G401 (cell line): ENCODE data around the gene BOC. TPM values are rescaled to one million over a fixed set of nuclear protein-coding genes. Genes with fewer than 3 reads are reported as not detected.
"Not testable (repeated sequence)": the region's sequence is repeated elsewhere in the genome, so short reads cannot be mapped to it uniquely, and the experiment has no call there.

Experiments
- DNase-seq: peaks from one replicate; pipeline ENCODE4 v3.0.0-alpha.2; 2015; ENCODE audit warnings: low spot score
- in situ Hi-C: cut with HindIII; loops from 2 replicates; pipeline ENCODE4 v1.10.0; 2016; ENCODE audit warnings: low sequenced_read_pairs, mixed read lengths
- total RNA-seq: library from RNA; depleted of rRNA; stranded (reverse); fragments of >200 nt; shearing (Covaris generic); gene quantifications from 2 replicates; pipeline ENCODE4 v1.2.3, GENCODE V29; 2014; rRNA removed

Gene BOC
- not detected in 2 replicates for total RNA-seq

- DNase-seq: peak; percentile 32
- in situ Hi-C loops: no loop called here
Observed at GRCh38 chr3:113211330-113212149, at the start of gene BOC. BOC (plus strand) TSS chr3:113211557; CDS start chr3:113249803, 38,246 bp downstream.

GRCh38 chr3:113161661-113162060 lies 49.7 kb upstream of the BOC start:
- DNase-seq: no peak
- in situ Hi-C loops: no loop called here

- in situ Hi-C loops: no loop called here
- peak; percentile 15 for DNase-seq
Observed at GRCh38 chr3:113163152-113163551, 48.2 kb upstream of the BOC start.

- DNase-seq: no peak
- in situ Hi-C loops: no loop called here
Observed at GRCh38 chr3:113165841-113166240, 45.5 kb upstream of the BOC start.

- no peak for DNase-seq
- in situ Hi-C loops: no loop called here
Observed at GRCh38 chr3:113166357-113166718, 45.0 kb upstream of the BOC start.

- peak; percentile 51 for DNase-seq
- in situ Hi-C loops: no loop called here
Observed at GRCh38 chr3:113166719-113167492, 44.5 kb upstream of the BOC start.

GRCh38 chr3:113167825-113168801 lies 43.2 kb upstream of the BOC start:
- in situ Hi-C loops: no loop called here
- no peak for DNase-seq

- in situ Hi-C loops: no loop called here
- DNase-seq: no peak
Observed at GRCh38 chr3:113169891-113170452, 41.4 kb upstream of the BOC start.

GRCh38 chr3:113170771-113171170 lies 40.6 kb upstream of the BOC start:
- in situ Hi-C loops: no loop called here
- DNase-seq: no peak

- in situ Hi-C loops: not testable (repeated sequence)
Observed at GRCh38 chr3:113171675-113172300, 39.6 kb upstream of the BOC start.

GRCh38 chr3:113173102-113173501 lies 38.3 kb upstream of the BOC start:
- no peak for DNase-seq
- in situ Hi-C loops: no loop called here

More at GRCh38 chr3:113171675-113172300, 39.6 kb upstream of the BOC start:
- not testable (repeated sequence) for DNase-seq

GRCh38 chr3:113174304-113174703 lies 37.1 kb upstream of the BOC start:
- no peak for DNase-seq
- in situ Hi-C loops: no loop called here

- in situ Hi-C loops: no loop called here
- no peak for DNase-seq
Observed at GRCh38 chr3:113174801-113175485, 36.4 kb upstream of the BOC start.

- in situ Hi-C loops: no loop called here
- no peak for DNase-seq
Observed at GRCh38 chr3:113177526-113177925, 33.8 kb upstream of the BOC start.

GRCh38 chr3:113179235-113179824 lies 32.0 kb upstream of the BOC start:
- in situ Hi-C loops: no loop called here

GRCh38 chr3:113183748-113184661 lies 27.4 kb upstream of the BOC start:
- DNase-seq: no peak
- in situ Hi-C loops: no loop called here

More at GRCh38 chr3:113179235-113179824, 32.0 kb upstream of the BOC start:
- no peak for DNase-seq
